ENCODE results near the gene MFSD11. TPM values are rescaled to one million over a fixed set of nuclear protein-coding genes. Genes with fewer than 3 reads are reported as not detected.

Gene MFSD11
- total and polyA plus RNA-seq, 11 donors = 14.3 to 36.5 (median 25.3) TPM

- intact Hi-C loops (cut with DNase I) = loop anchor here in 1 of 10 donors (10.0 kb wide), 1 partner anchor 49 kb away; no protein-coding TSS in a partner anchor
- Histone ChIP-seq H3K4me3 (peak overlapping the region in 10 of 12 donors; percentile 4 to 100 (median 94)), H3K27me3 (no peaks in the 10 kb centered on the region), H3K36me3 (peaks cover 0 to 67% (median 58%) of the 10 kb centered on the region in 9 donors), H3K27ac (peak overlapping the region in 7 of 12 donors; percentile 31 to 100 (median 99)), H3K4me1 (peaks cover 5 to 71% (median 47%) of the 10 kb centered on the region in 12 donors), H3K9me3 (no peaks in the 10 kb centered on the region)
- no peak for TF ChIP-seq POLR2A (IDR thresholded peaks at IDR 0.05)
- TF ChIP-seq CTCF (IDR thresholded peaks at IDR 0.05) = no peak
- ATAC-seq = no peak
- no peak for DNase-seq
- 13 to 24% (median 19%) methylated on average over 8 of the region's 8 CpGs for WGBS, 4 donors
Observed at GRCh38 chr17:76734080-76734840, 3.7 kb upstream of the MFSD11 start.

- H3K4me1 ChIP-seq = peaks cover 5 to 75% (median 48%) of the 10 kb centered on the region in 12 donors
Observed at GRCh38 chr17:76735006-76735405, 2.9 kb upstream of the MFSD11 start.

GRCh38 chr17:76735586-76736348 is 2.2 kb upstream of the MFSD11 start:
- DNase-seq (no peak), ATAC-seq (no peak)
- Histone ChIP-seq H3K27ac (peak overlapping the region; percentile 97 to 100 (median 99)), H3K4me1 (peaks cover 5 to 78% (median 50%) of the 10 kb centered on the region in 12 donors), H3K9me3 (no peaks in the 10 kb centered on the region), H3K27me3 (no peaks in the 10 kb centered on the region), H3K4me3 (peak overlapping the region; percentile 71 to 100 (median 94)), H3K36me3 (peaks cover 0 to 55% (median 51%) of the 10 kb centered on the region in 9 donors)
- TF ChIP-seq CTCF (IDR thresholded peaks at IDR 0.05) (no peak), POLR2A (IDR thresholded peaks at IDR 0.05) (no peak)
- intact Hi-C loops (cut with DNase I) = loop anchor here in 1 of 10 donors (10.0 kb wide), 1 partner anchor 51 kb away; no protein-coding TSS in a partner anchor
- WGBS, 4 donors = 1% methylated on average over 19 to 20 of the region's 20 CpGs

More at GRCh38 chr17:76735006-76735405, 2.9 kb upstream of the MFSD11 start:
- WGBS, 4 donors = 12 to 18% (median 14%) methylated on average over 5 of the region's 5 CpGs
- Histone ChIP-seq H3K27ac (peak overlapping the region in 8 of 12 donors; percentile 3 to 100 (median 99)), H3K4me3 (peak overlapping the region in 11 of 12 donors; percentile 4 to 100 (median 94)), H3K36me3 (peaks cover 0 to 60% (median 57%) of the 10 kb centered on the region in 9 donors), H3K27me3 (no peaks in the 10 kb centered on the region), H3K9me3 (no peaks in the 10 kb centered on the region)
- intact Hi-C loops (cut with DNase I) = loop anchor here in 1 of 10 donors (10.0 kb wide), 1 partner anchor 50 kb away; no protein-coding TSS in a partner anchor
- TF ChIP-seq POLR2A (IDR thresholded peaks at IDR 0.05) (no peak), CTCF (IDR thresholded peaks at IDR 0.05) (no peak)
- DNase-seq = no peak
- no peak for ATAC-seq

Measured in heart left ventricle (tissue), 16 donors.